ENCODE measurements around the gene FBLN1. TPM values are rescaled to one million over a fixed set of nuclear protein-coding genes. Genes with fewer than 3 reads are reported as not detected.

The FBLN1 gene
- polyA plus RNA-seq, 1 of the 3 experiments (the other 2 are of a cell fraction): 147 TPM

DNA sequence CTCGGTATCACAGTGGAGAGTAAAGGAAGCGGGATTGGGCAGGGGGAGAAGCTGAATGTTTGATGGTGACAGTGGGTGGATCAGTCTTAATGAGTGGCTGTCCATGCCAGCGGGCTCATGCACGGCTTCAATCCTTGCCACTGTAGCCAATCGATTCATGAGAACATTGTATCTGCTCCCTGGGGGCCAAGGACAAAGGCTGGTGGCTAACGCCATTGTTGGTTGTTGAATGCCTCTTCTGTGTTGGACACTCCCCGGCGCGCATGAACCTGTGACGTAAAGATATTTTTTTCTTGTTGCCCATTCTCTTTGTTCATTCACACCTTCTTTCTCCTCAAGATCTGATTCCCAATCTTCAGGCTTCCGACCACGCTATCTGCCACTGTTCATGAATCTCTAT lies 148.0 kb downstream of the FBLN1 start:
- peak; percentile 1 for DNase-seq
- CTCF ChIA-PET: interaction anchor here (1.6 kb wide), 2 partner anchors 46 to 73 kb away, joined by 3 to 6 read pairs; no protein-coding TSS in a partner anchor

More for the DNA sequence above, 148.0 kb downstream of the FBLN1 start:
- no peak overlapping the region for H3K9ac ChIP-seq
- no peak overlapping the region for H3K27ac ChIP-seq (ENCODE audit: low read depth in 2 of 2, low read length in 1 of 2)
- no peaks in the 10 kb centered on the region for H3K27me3 ChIP-seq (ENCODE audit: insufficient read depth)
- peaks cover 0 to 4% of the 10 kb centered on the region in 2 experiments; a peak in 1 of 4 replicates for H3K4me1 ChIP-seq (ENCODE audit: control insufficient read depth in 1 of 2, insufficient read depth in 2 of 2, low read depth in 1 of 2, low read length in 1 of 2)
- no peaks in the 10 kb centered on the region for H3K79me2 ChIP-seq (ENCODE audit: insufficient read depth)
- no peaks in the 10 kb centered on the region for H4K20me1 ChIP-seq (ENCODE audit: insufficient read depth)
- WGBS (ENCODE audit: low lambda C conversion rate): 97% methylated on average over 12 of the region's 12 CpGs
- H3F3A ChIP-seq (replicated peaks; ENCODE audit: insufficient read depth): no peaks in the 10 kb centered on the region
- H3K36me3 ChIP-seq (replicated peaks in 1 of 2; ENCODE audit: control insufficient read depth in 1 of 2, insufficient read depth in 2 of 2, low read length in 1 of 2): no peaks in the 10 kb centered on the region
- no peak overlapping the region for H2AFZ ChIP-seq (ENCODE audit: low read depth)
- no peaks in the 10 kb centered on the region for H3K9me3 ChIP-seq
- no peak overlapping the region for H3K4me2 ChIP-seq
- H3K4me3 ChIP-seq (ENCODE audit: low read depth in 2 of 2, low read length in 1 of 2): no peak overlapping the region
- H3K9me2 ChIP-seq: no peaks in the 10 kb centered on the region
- POLR2A ChIA-PET: no interaction called here
- no peak for TF ChIP-seq ZBTB33 (IDR thresholded peaks at IDR 0.05; ENCODE audit: borderline replicate concordance, low read depth)
- TF ChIP-seq MXI1 (IDR thresholded peaks at IDR 0.05; ENCODE audit: low read depth, low read length): no peak
- no peak for TF ChIP-seq GATA2 (CRISPR knock-in tag; IDR thresholded peaks at IDR 0.05)
- TF ChIP-seq, protein P1, sequence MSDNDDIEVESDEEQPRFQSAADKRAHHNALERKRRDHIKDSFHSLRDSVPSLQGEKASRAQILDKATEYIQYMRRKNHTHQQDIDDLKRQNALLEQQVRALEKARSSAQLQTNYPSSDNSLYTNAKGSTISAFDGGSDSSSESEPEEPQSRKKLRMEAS (IDR thresholded peaks at IDR 0.05; ENCODE audit: low read depth): no peak
- TF ChIP-seq MEF2A (IDR thresholded peaks at IDR 0.05; ENCODE audit: borderline replicate concordance, low read depth): no peak
- no peak for TF ChIP-seq CHD2 (IDR thresholded peaks at IDR 0.05; ENCODE audit: low read length, partially characterized antibody)
- TF ChIP-seq RXRA (IDR thresholded peaks at IDR 0.05; ENCODE audit: borderline replicate concordance, low read depth): no peak
- no peak for TF ChIP-seq SMC3 (IDR thresholded peaks at IDR 0.05; ENCODE audit: low read depth, low read length)
- no peak for TF ChIP-seq RAD21 (IDR thresholded peaks at IDR 0.05; ENCODE audit: low read length)
- no peak for TF ChIP-seq RFX5 (IDR thresholded peaks at IDR 0.05; ENCODE audit: low read length)
- no peak for TF ChIP-seq FOXM1 (IDR thresholded peaks at IDR 0.05; ENCODE audit: low read depth)
- no peak for TF ChIP-seq NFIC (IDR thresholded peaks at IDR 0.05; ENCODE audit: borderline replicate concordance)

Small RNA genes within 50 kb of the gene (small RNA-seq; reads per million reads assigned to genes)
- gene RNU6-1161P: 0 reads per million in 7 experiments

Other genes starting within 250 kb of the FBLN1 start
- not detected in 2 replicates for gene UPK3A, start 217.9 kb upstream of the FBLN1 start, polyA plus RNA-seq (2012; rRNA removed)
- gene FAM118A, start 192.9 kb upstream of the FBLN1 start, polyA plus RNA-seq (2012; rRNA removed): 11.3 and 14.1 TPM in 2 replicates
- gene SMC1B, start 89.3 kb upstream of the FBLN1 start, polyA plus RNA-seq (2012; rRNA removed): not detected in 2 replicates
- not detected in 2 replicates for gene RIBC2, start 89.2 kb upstream of the FBLN1 start, polyA plus RNA-seq (2012; rRNA removed)
- gene ATXN10, start 169.0 kb downstream of the FBLN1 start, polyA plus RNA-seq (2012; rRNA removed): 202 and 257 TPM in 2 replicates